Stimulated activated CD8-positive, alpha-beta memory T cell treated with anti-CD3 and anti-CD28 coated beads, Interleukin-7, amount 100 ng/mL, for 4 hours (primary cell): Measurements from ENCODE around the gene PRKCZ.
"Not testable (repeated sequence)": the region's sequence is repeated elsewhere in the genome, so short reads cannot be mapped to it uniquely, and the experiment has no call there.

Experiments used
- DNase-seq, 2 donors: peaks; one replicate each; pipeline ENCODE4 v3.0.0-alpha.2; 2020; ENCODE audit warnings: low read depth in 2 of 2

The PRKCZ gene

GRCh38 chr1:2101531-2101930, 51.3 kb downstream of the PRKCZ start:
- DNase-seq: no peak

DNA sequence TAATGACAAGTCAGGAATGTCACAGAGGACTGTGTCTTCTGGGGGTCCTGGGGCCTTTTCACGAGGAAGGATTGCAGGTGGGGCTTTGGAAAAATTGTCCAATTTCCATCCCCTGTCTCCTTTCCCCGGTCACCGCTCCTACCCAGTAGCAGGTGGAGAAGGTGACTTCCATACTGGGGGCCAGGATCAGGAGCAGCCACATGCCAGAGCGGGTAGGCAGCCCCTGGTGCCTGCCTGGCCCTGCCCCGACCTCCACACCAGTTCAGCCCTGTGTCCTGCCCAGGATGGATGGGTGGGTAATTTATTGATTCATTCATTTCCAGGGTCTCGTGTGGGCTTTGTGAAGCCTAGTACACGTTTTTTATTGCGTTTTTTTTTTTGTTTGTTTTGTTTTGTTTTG, 51.7 kb downstream of the PRKCZ start:
- no peak for DNase-seq

- DNase-seq: no peak
Measured at GRCh38 chr1:2102753-2103152, 52.5 kb downstream of the PRKCZ start.

- no peak for DNase-seq
Measured at GRCh38 chr1:2103266-2103900, 53.2 kb downstream of the PRKCZ start.

DNA sequence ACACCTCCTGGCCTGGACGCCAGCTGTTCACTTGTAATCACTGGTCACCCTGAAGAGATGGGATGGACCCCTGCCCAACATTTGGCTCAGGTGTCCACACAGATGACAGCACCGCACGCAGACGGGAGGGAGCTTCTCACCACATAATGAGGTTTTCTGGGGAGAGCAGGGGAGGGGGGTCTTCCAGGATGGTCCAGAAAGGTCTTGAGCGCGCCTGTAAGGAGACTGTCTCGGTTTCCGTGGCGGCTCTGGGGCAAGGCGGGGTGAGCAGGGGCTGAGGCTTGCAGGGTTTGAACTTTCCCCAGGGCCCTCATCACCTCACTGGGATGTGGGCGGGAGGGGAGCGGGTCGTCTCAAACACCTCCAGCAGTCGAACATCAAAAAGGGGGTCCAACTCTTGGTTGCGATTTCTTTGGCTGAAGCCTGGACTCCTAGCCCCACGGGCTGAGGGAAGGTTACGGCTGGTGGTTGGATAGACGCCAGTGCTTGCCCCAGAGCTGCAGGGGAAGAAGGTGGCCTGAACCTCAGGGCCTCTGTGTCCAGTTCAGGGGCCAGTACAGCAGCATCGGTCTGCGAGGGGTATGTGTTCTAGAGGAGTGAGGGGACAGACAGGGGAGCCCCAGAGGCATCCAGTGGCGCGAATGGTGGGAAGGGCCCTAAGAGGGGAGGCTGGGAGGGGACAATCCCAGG, 53.8 kb downstream of the PRKCZ start:
- DNase-seq: no peak

- no peak for DNase-seq
Measured at GRCh38 chr1:2104621-2105427, 54.6 kb downstream of the PRKCZ start.

DNA sequence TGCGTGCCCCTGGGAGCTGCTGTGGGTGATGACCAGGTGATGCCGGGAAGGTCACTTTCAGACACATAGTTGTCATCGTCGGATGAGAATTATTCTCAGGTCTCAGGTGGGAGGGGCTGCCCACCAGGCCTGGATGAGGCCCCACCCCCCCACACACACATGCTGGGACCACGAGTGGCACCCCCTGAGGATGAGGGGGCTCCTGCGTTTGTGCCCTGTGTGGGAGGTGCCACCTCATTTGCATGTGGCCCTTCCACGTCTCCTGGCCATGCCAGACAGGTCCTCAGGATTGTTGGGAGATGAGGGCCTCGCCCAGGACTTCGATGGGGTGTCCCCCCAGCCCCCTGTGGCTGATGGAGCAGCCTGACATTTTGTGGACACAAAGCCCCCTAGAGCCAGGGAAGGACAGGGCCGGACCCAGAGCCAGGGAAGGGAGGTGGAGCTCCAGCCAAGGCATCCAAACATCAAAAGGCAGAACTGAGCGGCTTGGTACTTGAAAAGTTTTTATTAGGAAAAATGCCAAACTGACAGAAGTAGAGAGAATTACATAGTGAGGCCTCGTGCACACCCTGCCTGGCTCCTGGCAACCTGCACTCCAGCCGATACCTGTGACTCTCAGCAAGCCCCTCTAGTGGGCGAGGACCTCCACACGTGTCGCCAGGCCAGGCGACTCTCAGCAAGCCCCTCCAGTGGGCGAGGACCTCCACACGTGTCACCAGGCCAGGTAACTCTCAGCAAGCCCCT, 55.7 kb downstream of the PRKCZ start:
- DNase-seq: no peak

DNA sequence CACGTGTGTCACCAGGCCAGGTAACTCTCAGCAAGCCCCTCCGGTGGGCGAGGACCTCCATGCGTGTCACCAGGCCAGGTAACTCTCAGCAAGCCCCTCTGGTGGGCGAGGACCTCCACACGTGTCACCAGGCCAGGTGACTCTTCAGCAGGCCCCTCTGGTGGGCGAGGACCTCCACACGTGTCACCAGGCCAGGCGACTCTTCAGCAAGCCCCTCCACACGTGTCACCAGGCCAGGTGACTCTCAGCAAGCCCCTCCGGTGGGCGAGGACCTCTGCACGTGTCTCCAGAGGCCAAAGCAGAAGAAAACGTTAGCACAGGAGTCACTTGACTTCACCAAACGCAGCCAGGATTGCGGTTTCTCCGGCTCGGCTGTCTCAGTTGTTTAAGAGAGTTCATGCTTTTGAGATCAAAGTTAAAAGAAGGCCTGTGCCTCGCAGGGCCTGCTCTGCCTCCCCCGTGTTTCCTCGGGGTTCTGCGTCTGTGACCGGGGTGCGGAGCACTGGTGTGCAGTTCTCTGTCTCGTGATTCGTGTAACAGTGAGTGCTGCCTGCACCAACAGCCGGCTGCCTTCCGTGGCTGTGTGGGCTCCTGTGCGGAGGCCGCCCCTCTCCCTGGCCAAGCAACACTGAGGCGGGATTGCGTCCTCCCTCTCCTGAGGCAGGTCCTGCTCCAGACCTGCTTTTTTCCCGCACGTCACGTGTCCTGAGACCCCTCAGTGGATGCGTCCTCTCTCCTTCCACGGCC, 56.6 kb downstream of the PRKCZ start:
- no peak for DNase-seq

DNA sequence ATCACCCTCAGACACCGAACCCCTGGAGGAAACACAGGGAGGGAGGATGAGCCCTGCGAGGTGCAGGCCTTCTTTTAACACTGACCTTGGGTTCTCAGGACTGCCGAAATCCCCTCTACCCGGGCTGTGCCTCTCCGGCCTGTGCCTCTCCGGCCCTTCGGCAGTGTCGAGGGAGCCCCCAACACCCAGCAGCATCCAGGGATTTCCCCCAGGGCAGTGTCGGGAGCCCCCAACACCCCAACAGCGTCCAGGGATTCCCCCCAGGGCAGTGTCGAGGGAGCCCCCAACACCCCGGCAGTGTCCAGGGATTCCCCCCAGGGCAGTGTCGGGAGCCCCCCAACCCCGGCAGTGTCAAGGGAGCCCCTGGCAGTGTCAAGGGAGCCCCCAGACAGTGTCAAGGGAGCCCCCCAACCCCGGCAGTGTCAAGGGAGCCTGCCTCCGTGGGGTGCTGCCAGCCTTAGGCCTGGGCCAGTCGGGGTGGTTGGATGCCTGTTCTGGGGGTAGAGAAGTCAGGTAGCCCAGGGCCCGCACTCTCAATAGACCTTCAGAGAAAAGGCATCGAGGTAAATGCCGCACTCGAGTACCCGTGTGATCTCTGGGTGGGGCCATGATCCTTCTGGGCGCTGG, 57.5 kb downstream of the PRKCZ start:
- DNase-seq: no peak

- no peak for DNase-seq
Measured at GRCh38 chr1:2108213-2108876, 58.1 kb downstream of the PRKCZ start.

DNA sequence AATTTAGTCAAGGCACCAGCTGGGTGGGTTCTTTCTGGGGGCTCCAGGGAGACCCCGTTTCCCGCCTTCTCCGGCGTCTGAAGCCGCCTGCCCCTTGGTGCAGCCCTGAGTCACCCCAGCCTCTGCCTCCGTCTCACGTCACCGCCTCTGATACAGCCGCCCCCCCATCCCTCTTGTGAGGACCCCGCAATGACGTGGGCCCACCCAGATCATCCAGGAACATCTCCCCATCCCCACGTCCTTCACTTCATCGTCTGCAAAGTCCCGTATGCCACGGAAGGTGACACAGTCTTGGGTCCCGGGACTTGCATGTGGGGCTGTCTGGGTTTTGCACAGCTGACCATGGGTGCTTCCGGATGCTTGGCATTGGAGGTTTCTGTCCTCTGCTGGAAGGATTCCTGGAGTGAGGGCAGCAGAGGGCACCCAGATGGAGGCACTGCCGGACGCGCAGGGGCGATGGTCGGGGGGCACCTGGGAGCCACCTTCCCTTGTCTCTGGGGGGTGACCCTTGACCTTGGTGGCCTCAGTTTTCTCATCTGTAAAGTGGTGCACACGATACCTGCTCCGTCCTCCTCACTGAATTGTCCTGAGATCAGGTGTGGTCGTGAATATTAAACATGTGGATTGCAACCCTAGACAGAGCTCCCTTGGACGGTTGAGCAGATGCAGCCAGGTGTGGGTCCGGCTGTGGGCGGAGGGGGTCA, 58.8 kb downstream of the PRKCZ start:
- DNase-seq: no peak

DNA sequence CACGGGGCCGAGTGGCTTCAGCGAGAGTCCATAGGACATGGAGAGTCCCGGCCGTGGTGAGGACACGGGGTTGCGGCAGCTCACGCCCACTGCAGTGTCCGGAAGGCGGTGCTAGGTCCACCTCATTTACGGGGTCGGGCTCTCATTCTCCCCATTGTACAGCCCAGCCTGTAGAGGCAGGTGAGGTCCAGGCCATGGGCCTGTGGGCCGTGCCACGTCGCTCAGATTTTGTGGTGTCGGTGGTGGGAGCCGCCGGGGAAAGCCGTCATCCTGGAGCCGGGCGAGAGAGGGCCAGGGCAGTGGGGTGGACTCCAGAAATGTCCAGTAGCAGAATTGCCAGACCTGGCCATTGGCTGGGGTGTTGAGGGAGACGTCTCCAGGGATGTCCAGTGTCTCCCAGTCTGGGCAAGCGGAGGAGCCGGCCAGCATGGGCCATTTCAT, 59.4 kb downstream of the PRKCZ start:
- DNase-seq: no peak

GRCh38 chr1:2110191-2110737, 60.1 kb downstream of the PRKCZ start:
- DNase-seq: no peak

GRCh38 chr1:2110738-2111673, 60.8 kb downstream of the PRKCZ start:
- no peak for DNase-seq

- DNase-seq: no peak
Measured at GRCh38 chr1:2111674-2112035, 61.4 kb downstream of the PRKCZ start.

DNA sequence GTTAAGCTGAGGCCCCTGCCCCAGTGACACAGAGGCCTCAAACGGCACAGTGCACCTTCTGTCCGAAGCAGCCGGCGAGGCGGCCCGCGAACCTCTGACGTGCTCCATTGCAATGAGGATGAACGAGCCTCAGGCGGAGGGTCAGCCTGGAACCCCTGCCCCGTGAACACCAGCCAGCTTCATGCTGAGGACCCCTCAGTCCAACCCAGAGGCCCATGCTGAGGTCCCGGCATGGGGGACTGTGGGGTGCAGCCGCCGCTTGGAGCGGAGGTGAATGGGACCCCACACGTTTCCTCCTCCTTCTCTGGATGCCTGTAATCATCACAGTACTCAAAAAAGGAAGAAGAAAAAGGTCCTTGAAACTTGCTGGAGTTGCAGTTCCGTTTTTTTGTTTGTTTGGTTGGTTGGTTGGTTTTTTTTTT, 62.1 kb downstream of the PRKCZ start:
- no peak for DNase-seq

- DNase-seq: no peak
Measured at GRCh38 chr1:2113620-2114135, 63.5 kb downstream of the PRKCZ start.

GRCh38 chr1:2114635-2115007, 64.4 kb downstream of the PRKCZ start:
- not testable (repeated sequence) for DNase-seq
